ENCODE measurements around the gene SPTB. TPM values are rescaled to one million over a fixed set of nuclear protein-coding genes. Genes with fewer than 3 reads are reported as not detected.

The SPTB gene
- total and polyA plus RNA-seq, 5 donors: 68.4 to 96.5 (median 82.5) TPM

GRCh38 chr14:64758691-64759554, 120.8 kb downstream of the SPTB start:
- no peaks in the 10 kb centered on the region for H3K9me3 ChIP-seq (ENCODE audit: control insufficient read depth, low read length)
- no peaks in the 10 kb centered on the region for H3K27me3 ChIP-seq (ENCODE audit: control insufficient read depth, insufficient read depth)
- 38% methylated on average over 7 of the region's 7 CpGs for WGBS
- peaks cover 32% of the 10 kb centered on the region for H3K4me1 ChIP-seq (ENCODE audit: control insufficient read depth, insufficient read depth, low read length)
- peak overlapping the region; percentile 7 for H3K27ac ChIP-seq (ENCODE audit: low read length)
- no peak overlapping the region for H3K4me3 ChIP-seq (ENCODE audit: low read length)
- peak; percentile 34 to 64 for ATAC-seq
- intact Hi-C loops (cut with DNase I): no loop called here
- DNase-seq: peak; percentile 61 to 86 (median 79)

DNA sequence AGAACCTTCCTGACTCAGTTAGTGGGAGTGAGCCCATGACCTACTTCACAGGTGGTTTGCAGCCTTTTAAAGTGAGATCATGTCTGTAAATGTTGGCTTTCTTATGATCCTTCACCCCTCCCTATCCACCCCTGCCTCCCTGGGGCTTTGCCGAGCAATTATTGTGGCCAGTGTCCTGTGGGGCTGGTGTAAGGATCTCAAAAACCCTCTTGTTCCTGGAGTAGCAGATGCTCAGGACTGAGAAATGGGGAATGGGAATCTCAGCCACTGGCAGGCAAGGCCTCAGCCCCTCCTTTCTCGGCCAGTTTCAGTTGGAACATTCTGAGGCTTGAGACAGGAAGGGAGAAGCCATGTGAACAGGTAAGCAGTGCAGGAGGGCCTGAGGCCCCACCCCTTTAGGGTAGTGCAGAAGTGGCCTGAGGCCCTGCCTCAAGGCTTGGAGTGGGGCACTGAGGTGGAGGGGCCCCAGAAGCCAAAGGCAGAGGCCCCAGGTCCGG, 121.6 kb downstream of the SPTB start:
- no peaks in the 10 kb centered on the region for H3K9me3 ChIP-seq (ENCODE audit: control insufficient read depth, low read length)
- no peaks in the 10 kb centered on the region for H3K27me3 ChIP-seq (ENCODE audit: control insufficient read depth, insufficient read depth)
- WGBS: 44% methylated on average over 3 of the region's 3 CpGs
- H3K27ac ChIP-seq (ENCODE audit: low read length): peak overlapping the region; percentile 32
- DNase-seq (peak in 1 of 3 donors; percentile 59), ATAC-seq (peak in 1 of 2 donors; percentile 1)
- intact Hi-C loops (cut with DNase I): no loop called here
- H3K4me1 ChIP-seq (ENCODE audit: control insufficient read depth, insufficient read depth, low read length): peaks cover 31% of the 10 kb centered on the region
- no peak overlapping the region for H3K4me3 ChIP-seq (ENCODE audit: low read length)

GRCh38 chr14:64757601-64758000, 122.1 kb downstream of the SPTB start:
- H3K9me3 ChIP-seq (ENCODE audit: control insufficient read depth, low read length): no peaks in the 10 kb centered on the region
- no peaks in the 10 kb centered on the region for H3K27me3 ChIP-seq (ENCODE audit: control insufficient read depth, insufficient read depth)
- peaks cover 30% of the 10 kb centered on the region for H3K4me1 ChIP-seq (ENCODE audit: control insufficient read depth, insufficient read depth, low read length)
- no peak overlapping the region for H3K27ac ChIP-seq (ENCODE audit: low read length)
- ATAC-seq: no peak
- intact Hi-C loops (cut with DNase I): no loop called here
- 76% methylated on average over 3 of the region's 3 CpGs for WGBS
- peak in 1 of 3 donors; percentile 53 for DNase-seq
- H3K4me3 ChIP-seq (ENCODE audit: low read length): no peak overlapping the region

DNA sequence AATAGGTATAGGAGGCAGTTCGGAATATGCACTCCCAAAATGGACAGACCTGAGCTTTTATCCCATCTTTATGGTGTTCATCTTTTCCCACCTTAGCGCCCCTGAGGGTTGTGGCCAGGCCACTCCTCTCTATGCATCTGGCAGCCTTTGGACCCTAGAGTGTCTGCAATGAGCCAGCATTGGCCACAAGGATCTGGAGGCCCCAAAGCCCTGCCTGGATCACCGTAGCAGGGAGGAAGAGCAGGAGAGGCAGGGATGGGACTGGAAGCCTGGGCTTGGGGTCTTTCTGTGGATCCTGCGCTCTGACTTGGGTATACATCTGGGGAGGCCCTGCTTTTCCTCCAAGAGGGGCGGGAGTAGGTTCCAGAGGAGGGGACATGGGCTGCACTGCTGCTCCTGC, 123.0 kb downstream of the SPTB start:
- intact Hi-C loops (cut with DNase I): no loop called here
- Histone ChIP-seq H3K27me3 (ENCODE audit: control insufficient read depth, insufficient read depth) (no peaks in the 10 kb centered on the region), H3K27ac (ENCODE audit: low read length) (no peak overlapping the region), H3K9me3 (ENCODE audit: control insufficient read depth, low read length) (no peaks in the 10 kb centered on the region), H3K4me1 (ENCODE audit: control insufficient read depth, insufficient read depth, low read length) (peaks cover 23% of the 10 kb centered on the region), H3K4me3 (ENCODE audit: low read length) (no peak overlapping the region)
- ATAC-seq (no peak), DNase-seq (no peak)
- 91% methylated on average over 5 of the region's 5 CpGs for WGBS

- ATAC-seq (no peak), DNase-seq (no peak)
- H3K27ac ChIP-seq (ENCODE audit: low read length): no peak overlapping the region
- H3K9me3 ChIP-seq (ENCODE audit: control insufficient read depth, low read length): no peaks in the 10 kb centered on the region
- intact Hi-C loops (cut with DNase I): no loop called here
- H3K4me3 ChIP-seq (ENCODE audit: low read length): no peak overlapping the region
- H3K27me3 ChIP-seq (ENCODE audit: control insufficient read depth, insufficient read depth): no peaks in the 10 kb centered on the region
- WGBS: 66% methylated on average over 9 of the region's 9 CpGs
- peaks cover 14% of the 10 kb centered on the region for H3K4me1 ChIP-seq (ENCODE audit: control insufficient read depth, insufficient read depth, low read length)
Measured at GRCh38 chr14:64755781-64756221, 123.9 kb downstream of the SPTB start.

DNA sequence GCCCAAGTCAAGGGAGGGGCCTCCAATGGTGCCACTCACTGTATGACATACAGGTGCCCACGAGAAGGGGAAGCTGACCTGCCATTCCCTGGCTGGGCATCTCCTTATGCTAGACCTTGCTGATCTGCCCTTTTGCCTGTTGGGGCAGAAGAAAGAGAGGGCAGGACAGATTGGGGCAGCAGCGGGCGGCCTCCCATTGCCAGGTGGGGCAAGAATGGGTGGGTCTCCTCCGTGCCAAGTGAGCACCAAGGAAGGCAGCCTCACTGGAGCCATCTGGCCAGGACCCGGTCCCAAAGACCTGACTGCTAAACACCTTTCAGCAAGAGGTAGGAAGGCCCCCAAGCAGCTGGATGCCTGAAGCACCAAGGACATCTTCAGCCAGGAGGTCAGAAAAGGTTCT, 125.0 kb downstream of the SPTB start:
- peaks cover 12% of the 10 kb centered on the region for H3K4me1 ChIP-seq (ENCODE audit: control insufficient read depth, insufficient read depth, low read length)
- no peak for DNase-seq
- intact Hi-C loops (cut with DNase I): no loop called here
- H3K27me3 ChIP-seq (ENCODE audit: control insufficient read depth, insufficient read depth): no peaks in the 10 kb centered on the region
- ATAC-seq: no peak
- H3K27ac ChIP-seq (ENCODE audit: low read length): no peak overlapping the region
- no peak overlapping the region for H3K4me3 ChIP-seq (ENCODE audit: low read length)
- 95% methylated on average over 5 of the region's 5 CpGs for WGBS
- H3K9me3 ChIP-seq (ENCODE audit: control insufficient read depth, low read length): no peaks in the 10 kb centered on the region

- H3K27me3 ChIP-seq (ENCODE audit: control insufficient read depth, insufficient read depth): no peaks in the 10 kb centered on the region
- no peak for ATAC-seq
- peaks cover 12% of the 10 kb centered on the region for H3K4me1 ChIP-seq (ENCODE audit: control insufficient read depth, insufficient read depth, low read length)
- H3K27ac ChIP-seq (ENCODE audit: low read length): no peak overlapping the region
- H3K4me3 ChIP-seq (ENCODE audit: low read length): no peak overlapping the region
- intact Hi-C loops (cut with DNase I): no loop called here
- DNase-seq: no peak
- H3K9me3 ChIP-seq (ENCODE audit: control insufficient read depth, low read length): no peaks in the 10 kb centered on the region
- 88% methylated on average over 4 of the region's 4 CpGs for WGBS
Measured at GRCh38 chr14:64753999-64754398, 125.7 kb downstream of the SPTB start.

- 95% methylated on average over 13 of the region's 13 CpGs for WGBS
- peaks cover 12% of the 10 kb centered on the region for H3K4me1 ChIP-seq (ENCODE audit: control insufficient read depth, insufficient read depth, low read length)
- no peak overlapping the region for H3K4me3 ChIP-seq (ENCODE audit: low read length)
- ATAC-seq (no peak), DNase-seq (peak in 1 of 3 donors; percentile 39)
- intact Hi-C loops (cut with DNase I): no loop called here
- H3K9me3 ChIP-seq (ENCODE audit: control insufficient read depth, low read length): no peaks in the 10 kb centered on the region
- H3K27ac ChIP-seq (ENCODE audit: low read length): no peak overlapping the region
- no peaks in the 10 kb centered on the region for H3K27me3 ChIP-seq (ENCODE audit: control insufficient read depth, insufficient read depth)
Measured at GRCh38 chr14:64753374-64753773, 126.3 kb downstream of the SPTB start.

GRCh38 chr14:64752909-64753308, 126.8 kb downstream of the SPTB start:
- DNase-seq (no peak), ATAC-seq (no peak)
- H3K27ac ChIP-seq (ENCODE audit: low read length): no peak overlapping the region
- H3K4me1 ChIP-seq (ENCODE audit: control insufficient read depth, insufficient read depth, low read length): peaks cover 8% of the 10 kb centered on the region
- no peaks in the 10 kb centered on the region for H3K27me3 ChIP-seq (ENCODE audit: control insufficient read depth, insufficient read depth)
- WGBS: 95% methylated on average over 6 of the region's 6 CpGs
- intact Hi-C loops (cut with DNase I): no loop called here
- no peaks in the 10 kb centered on the region for H3K9me3 ChIP-seq (ENCODE audit: control insufficient read depth, low read length)
- H3K4me3 ChIP-seq (ENCODE audit: low read length): no peak overlapping the region

- no peaks in the 10 kb centered on the region for H3K9me3 ChIP-seq (ENCODE audit: control insufficient read depth, low read length)
- intact Hi-C loops (cut with DNase I): no loop called here
- DNase-seq: peak in 1 of 3 donors; percentile 59
- WGBS: 94% methylated on average over 51 of the region's 51 CpGs
- no peak overlapping the region for H3K4me3 ChIP-seq (ENCODE audit: low read length)
- peaks cover 3% of the 10 kb centered on the region for H3K4me1 ChIP-seq (ENCODE audit: control insufficient read depth, insufficient read depth, low read length)
- no peaks in the 10 kb centered on the region for H3K27me3 ChIP-seq (ENCODE audit: control insufficient read depth, insufficient read depth)
- ATAC-seq: peak in 1 of 2 donors; percentile 2
- no peak overlapping the region for H3K27ac ChIP-seq (ENCODE audit: low read length)
Measured at GRCh38 chr14:64748995-64749714, 130.6 kb downstream of the SPTB start.

DNA sequence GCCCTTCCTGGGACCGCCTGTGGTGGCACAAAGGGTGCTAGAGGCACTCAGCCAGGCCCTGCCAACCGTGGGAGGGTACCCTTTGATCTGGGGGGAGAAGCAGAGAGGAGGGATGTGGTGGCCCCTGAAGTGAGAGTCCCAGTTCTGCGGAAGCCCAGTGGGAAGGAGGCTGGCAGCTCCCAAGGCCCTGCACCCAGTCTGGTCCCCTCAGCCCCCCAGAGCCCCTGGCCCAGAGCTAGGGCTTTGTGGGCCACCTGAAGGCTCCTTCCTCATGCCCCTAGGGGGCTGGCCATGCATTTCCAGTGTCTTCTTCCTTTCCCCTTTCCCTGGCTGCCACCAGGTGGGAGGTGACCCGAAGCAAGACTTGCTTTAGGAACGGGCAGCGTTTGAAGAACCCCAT, 131.2 kb downstream of the SPTB start:
- WGBS: 88% methylated on average over 6 of the region's 6 CpGs
- DNase-seq: peak in 1 of 3 donors; percentile 46

More for the DNA sequence above, 131.2 kb downstream of the SPTB start:
- no peak for ATAC-seq
- Histone ChIP-seq H3K9me3 (ENCODE audit: control insufficient read depth, low read length) (no peaks in the 10 kb centered on the region), H3K4me3 (ENCODE audit: low read length) (no peak overlapping the region), H3K27ac (ENCODE audit: low read length) (no peak overlapping the region), H3K4me1 (ENCODE audit: control insufficient read depth, insufficient read depth, low read length) (peaks cover 3% of the 10 kb centered on the region), H3K27me3 (ENCODE audit: control insufficient read depth, insufficient read depth) (no peaks in the 10 kb centered on the region)
- intact Hi-C loops (cut with DNase I): no loop called here

Data from right cardiac atrium (tissue), 5 donors.